Measurements from ENCODE around the gene TMEM132D.
"Not testable (repeated sequence)": the region's sequence is repeated elsewhere in the genome, so short reads cannot be mapped to it uniquely, and the experiment has no call there.

Gene TMEM132D

DNA sequence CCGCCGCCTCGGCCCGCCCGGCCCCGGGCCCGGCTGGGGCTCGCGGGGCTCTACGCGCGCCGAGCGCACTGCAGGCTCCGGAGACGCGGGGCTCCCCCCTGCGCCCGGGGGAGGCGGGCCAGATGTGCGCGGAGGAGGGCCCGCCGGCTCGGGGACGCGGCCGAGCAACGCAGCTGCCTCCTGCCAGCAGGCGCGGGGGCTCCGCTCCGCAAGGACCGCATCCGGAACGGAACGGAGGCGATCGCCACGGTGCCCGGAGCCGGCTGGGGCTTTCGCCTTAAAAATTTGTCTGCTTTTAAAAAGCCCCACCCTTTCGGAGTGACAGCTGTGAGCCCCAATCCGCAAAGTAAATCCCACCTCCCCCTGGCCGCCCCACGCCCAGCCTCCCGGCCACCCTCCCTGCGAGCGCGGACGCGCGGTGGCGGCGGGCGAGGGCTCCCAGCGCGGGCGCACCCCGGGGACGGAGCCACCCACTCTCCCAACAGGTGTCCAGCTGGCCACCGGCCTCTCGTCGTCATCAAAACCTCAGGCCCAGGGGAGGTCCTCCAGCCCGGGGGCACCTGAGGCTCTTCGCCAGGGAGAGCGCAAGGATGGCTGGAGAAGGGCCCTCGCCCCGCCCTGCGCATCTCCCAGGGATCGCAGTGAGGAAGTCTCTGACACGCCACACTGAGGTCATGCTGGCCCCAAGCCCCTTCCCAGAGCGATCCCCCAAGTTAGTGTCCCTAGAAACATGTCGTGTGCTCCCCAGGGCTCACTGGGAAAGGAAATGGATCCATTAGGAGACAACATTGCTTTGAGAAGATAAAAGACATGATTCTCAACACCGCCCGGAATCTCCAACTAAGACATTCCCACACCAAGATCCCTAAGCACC is at the start of gene TMEM132D:
Gene TMEM132D, minus strand, starts transcription at position 70 of the 874 bp plus-strand sequence.
- no peak for DNase-seq

DNA sequence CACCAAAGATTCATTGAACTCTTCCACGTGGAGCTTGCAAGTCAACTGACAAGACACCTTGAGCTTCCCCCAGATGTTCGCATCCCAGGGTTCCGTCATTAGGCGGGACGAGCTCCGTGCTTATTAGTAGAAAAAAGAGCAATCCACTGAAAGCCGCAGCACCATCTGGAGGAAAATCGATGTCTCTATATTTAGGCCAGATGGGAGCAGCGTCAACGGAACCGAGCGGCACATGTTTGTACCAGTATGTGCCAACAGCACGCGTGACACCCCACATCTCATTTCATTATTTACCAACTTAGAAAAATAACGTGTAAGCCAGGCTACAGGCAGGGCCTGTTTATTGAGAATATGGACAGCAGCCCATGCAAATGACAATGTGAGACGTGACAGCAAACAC is 45.8 kb upstream of the TMEM132D start:
- DNase-seq, result no peak

DNA sequence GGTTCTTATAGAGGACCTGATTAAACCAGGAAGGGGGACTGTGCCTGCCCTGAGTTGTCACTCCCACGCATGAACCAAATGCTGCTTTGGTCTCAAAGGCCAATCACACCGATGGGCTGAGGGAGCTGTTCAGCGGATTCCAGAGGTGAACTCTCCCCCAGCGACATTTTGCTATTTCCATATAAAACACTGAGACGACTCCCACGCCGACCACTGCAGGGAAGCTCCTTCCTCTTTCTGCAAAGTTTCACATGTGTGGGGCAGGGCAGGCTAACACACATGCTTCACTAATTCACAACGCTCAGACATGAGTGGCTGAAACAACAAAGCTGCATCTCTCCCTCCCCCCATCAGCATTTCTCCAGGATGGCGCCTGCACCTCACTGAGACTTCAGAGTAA is 37.8 kb upstream of the TMEM132D start:
- no peak for DNase-seq

- DNase-seq, result no peak
Measured at GRCh38 chr12:129938089-129938488, 34.3 kb upstream of the TMEM132D start.

- DNase-seq, result no peak
Measured at GRCh38 chr12:129937426-129937825, 33.6 kb upstream of the TMEM132D start.

GRCh38 chr12:129928643-129929042 is 24.8 kb upstream of the TMEM132D start:
- DNase-seq, result no peak

GRCh38 chr12:129927316-129927900 is 23.6 kb upstream of the TMEM132D start:
- no peak for DNase-seq

GRCh38 chr12:129911428-129912049 is 7.7 kb upstream of the TMEM132D start:
- peak; percentile 61 for DNase-seq

DNA sequence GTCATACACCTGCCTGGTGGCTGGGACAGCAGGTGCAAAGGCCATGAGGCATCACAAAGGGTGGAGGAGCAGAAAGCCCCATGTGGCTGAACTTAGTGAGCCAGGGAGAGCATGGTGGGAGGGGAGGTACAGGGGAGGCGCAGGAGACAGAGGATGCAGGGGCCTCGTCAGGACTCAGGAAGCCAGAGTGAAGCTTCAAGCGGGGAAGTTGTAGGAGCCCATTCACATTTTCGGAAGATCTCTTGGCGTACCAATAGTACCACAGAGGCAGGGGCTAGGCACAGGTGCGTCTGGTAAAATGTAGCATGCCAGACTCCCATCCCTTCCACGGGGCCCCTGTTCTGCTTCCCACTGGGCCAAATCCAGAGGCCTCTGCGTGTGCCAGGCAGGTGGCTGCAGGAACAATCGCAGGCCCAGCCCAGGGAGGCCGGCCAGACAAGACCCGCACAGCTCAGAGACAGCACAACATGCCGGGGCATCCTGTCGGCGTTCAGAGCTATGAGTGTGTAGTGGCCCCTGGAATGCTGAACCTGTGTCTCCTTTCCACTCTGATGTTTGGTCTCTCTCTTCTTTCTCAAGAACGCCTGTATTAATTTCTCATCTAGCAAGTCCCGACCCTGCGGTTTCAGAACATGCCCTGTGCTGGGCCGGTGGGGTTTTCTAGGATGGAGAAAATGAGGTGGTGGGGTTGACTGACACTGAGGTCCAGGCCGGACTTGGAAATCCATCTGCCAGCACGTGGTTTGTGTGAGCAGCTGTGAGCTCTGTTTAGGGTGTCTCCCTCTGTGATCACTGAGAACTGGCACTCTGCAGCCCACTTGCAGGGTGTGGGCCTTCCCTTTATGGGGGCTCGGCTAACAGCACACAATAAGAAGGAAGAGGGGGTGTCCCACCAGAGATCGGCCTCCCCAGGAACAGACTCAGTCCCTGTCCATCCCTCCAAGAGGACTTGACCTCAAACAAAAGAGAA is 5.5 kb upstream of the TMEM132D start:
- no peak for DNase-seq

- no peak for DNase-seq
Measured at GRCh38 chr12:129903092-129903945, 506 bp downstream of the TMEM132D start.

- DNase-seq, result no peak
Measured at GRCh38 chr12:129902371-129903091, 1.3 kb downstream of the TMEM132D start.

DNA sequence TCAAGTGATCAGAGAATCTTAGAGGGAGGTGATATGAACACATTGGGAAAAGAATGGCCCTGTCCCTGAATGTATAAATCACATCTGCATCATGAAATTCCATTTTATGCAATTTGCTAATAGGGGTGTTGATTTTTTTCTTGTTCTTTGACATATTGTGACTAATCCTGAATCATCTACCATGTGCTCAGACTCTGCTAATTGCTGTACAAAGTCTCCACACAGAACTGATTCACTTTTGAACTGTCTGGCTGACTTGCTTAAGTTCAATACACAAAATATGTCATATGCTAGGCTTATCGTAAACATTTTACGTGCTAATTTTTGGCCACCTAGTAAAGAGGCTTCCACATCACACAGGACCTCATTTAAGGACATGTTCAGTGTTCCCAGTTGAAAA is 2.6 kb downstream of the TMEM132D start:
- DNase-seq, result no peak

DNA sequence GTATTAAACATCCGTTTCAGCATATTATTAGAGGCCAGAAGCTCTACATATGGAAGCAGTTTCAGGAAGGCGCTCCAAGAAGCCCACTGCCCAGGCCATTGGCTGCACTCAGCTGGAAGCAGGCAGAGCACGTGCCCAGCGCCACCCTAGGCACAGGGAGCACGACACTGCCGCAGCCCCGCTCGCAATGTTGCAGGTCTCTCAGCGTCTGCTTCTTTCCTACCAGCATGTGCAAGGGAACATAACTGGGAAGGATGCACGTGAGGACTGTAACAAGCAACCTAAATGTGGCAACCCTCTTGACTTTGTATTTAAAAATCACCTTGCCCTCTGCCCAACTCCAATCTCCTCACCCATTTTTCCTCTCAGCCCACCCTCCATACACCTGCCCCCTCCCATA is 3.5 kb downstream of the TMEM132D start:
- no peak for DNase-seq

- DNase-seq, result not testable (repeated sequence)
Measured at GRCh38 chr12:129899045-129899444, 4.8 kb downstream of the TMEM132D start.

GRCh38 chr12:129893691-129894090 is 10.1 kb downstream of the TMEM132D start:
- DNase-seq, result no peak

- no peak for DNase-seq
Measured at GRCh38 chr12:129887101-129887500, 16.7 kb downstream of the TMEM132D start.

- no peak for DNase-seq
Measured at GRCh38 chr12:129886541-129886940, 17.3 kb downstream of the TMEM132D start.

GRCh38 chr12:129885287-129885686 is 18.5 kb downstream of the TMEM132D start:
- DNase-seq, result no peak

DNA sequence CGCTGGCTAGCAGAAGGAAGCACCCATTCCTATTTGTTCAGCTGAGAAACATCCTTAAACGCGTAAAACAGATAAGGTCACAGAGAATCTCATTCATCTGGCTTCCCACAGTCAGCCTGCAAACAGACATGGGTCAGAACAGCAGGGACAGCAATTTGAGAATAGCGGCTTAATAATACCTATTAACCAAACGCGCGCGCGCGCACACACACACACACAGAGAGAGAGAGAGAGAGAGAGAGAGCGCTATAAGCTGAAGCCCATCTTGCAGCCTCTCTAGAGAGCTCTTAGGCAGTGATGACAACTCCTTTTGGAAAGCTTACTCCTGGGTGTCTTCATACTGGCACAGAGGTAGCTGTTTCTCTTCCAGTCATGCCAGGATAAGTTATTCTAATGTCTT is 26.4 kb downstream of the TMEM132D start:
- no peak for DNase-seq

DNA sequence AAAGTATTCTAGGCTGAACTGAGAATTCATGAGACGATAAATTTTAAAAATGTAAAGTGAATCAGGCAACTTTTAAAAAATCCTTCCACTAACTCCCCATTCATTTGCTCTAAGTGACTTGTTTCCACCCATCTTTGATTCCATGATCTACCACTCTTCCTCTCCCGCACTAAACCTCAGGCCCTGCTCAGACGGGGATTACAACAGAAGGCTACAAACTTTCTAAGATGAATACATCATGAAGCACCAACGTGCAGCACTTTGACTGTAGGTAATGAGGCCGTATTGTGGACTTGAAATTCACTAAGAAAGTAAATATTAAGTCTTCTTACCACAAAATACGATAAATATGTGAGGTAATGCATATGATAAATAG is 30.0 kb downstream of the TMEM132D start:
- no peak for DNase-seq
